Measurements from ENCODE around the gene SGMS1.

- TF ChIP-seq, protein P1, sequence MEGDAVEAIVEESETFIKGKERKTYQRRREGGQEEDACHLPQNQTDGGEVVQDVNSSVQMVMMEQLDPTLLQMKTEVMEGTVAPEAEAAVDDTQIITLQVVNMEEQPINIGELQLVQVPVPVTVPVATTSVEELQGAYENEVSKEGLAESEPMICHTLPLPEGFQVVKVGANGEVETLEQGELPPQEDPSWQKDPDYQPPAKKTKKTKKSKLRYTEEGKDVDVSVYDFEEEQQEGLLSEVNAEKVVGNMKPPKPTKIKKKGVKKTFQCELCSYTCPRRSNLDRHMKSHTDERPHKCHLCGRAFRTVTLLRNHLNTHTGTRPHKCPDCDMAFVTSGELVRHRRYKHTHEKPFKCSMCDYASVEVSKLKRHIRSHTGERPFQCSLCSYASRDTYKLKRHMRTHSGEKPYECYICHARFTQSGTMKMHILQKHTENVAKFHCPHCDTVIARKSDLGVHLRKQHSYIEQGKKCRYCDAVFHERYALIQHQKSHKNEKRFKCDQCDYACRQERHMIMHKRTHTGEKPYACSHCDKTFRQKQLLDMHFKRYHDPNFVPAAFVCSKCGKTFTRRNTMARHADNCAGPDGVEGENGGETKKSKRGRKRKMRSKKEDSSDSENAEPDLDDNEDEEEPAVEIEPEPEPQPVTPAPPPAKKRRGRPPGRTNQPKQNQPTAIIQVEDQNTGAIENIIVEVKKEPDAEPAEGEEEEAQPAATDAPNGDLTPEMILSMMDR (IDR thresholded peaks at IDR 0.05; ENCODE audit: insufficient read depth, low read depth, low read length) = no peak
- TF ChIP-seq EZH2 (IDR thresholded peaks at IDR 0.05; ENCODE audit: insufficient read depth, low read length) = no peak
Measured at GRCh38 chr10:50496228-50496627, 127.5 kb downstream of the SGMS1 start.
